ENCODE data around the gene MAP4K3.

DNA sequence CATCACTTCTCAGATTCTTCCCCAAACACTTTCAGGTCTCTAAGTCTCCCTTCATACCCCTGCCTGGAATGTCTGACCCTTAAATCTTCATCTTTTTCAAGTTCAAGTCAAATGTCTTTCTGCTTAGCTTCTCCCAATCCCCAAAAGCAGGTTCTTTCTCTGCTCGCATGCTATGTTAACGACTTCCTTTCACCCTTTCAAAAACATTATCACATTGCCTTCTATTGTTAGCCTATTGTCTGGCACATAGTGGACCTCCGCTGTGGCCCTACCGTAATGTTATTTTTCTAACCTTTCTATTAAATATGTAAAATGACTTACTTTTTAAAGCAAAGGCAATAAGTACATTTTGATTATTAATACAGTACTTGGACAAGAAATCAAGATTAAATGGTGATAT is 195.5 kb downstream of the MAP4K3 start:
- TF ChIP-seq, protein P1, sequence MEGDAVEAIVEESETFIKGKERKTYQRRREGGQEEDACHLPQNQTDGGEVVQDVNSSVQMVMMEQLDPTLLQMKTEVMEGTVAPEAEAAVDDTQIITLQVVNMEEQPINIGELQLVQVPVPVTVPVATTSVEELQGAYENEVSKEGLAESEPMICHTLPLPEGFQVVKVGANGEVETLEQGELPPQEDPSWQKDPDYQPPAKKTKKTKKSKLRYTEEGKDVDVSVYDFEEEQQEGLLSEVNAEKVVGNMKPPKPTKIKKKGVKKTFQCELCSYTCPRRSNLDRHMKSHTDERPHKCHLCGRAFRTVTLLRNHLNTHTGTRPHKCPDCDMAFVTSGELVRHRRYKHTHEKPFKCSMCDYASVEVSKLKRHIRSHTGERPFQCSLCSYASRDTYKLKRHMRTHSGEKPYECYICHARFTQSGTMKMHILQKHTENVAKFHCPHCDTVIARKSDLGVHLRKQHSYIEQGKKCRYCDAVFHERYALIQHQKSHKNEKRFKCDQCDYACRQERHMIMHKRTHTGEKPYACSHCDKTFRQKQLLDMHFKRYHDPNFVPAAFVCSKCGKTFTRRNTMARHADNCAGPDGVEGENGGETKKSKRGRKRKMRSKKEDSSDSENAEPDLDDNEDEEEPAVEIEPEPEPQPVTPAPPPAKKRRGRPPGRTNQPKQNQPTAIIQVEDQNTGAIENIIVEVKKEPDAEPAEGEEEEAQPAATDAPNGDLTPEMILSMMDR (IDR thresholded peaks at IDR 0.05), result no peak
- no peak for TF ChIP-seq EZH2 (IDR thresholded peaks at IDR 0.05; ENCODE audit: borderline replicate concordance, insufficient read depth, low read depth, low read length, poor library complexity, severe bottlenecking)

Data from B cell (primary cell).